ENCODE data around the gene LRRC7. TPM values are rescaled to one million over a fixed set of nuclear protein-coding genes. Genes with fewer than 3 reads are reported as not detected.

LRRC7 gene
- total RNA-seq, 4 donors from 2014 or later = 0.12 to 0.32 TPM; not detected in 2

DNA sequence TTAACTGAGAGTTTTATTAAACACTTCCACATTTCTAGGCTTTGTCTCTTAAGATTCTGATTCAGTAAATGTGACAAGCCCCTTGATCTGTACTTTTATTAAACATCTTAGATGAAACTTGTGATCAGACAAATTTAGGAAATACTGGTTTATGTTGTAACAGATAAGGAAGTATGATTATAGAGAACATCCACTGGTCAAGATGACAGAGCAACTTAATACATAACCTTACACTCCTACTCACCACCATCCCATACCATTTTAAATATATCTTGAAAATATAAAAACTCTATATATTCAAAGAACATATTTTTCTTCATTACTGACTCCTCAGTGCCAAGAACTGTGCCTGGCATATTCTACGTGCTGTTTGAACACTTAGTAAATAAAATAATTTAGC, 420.2 kb downstream of the LRRC7 start:
- TF ChIP-seq, protein P1, sequence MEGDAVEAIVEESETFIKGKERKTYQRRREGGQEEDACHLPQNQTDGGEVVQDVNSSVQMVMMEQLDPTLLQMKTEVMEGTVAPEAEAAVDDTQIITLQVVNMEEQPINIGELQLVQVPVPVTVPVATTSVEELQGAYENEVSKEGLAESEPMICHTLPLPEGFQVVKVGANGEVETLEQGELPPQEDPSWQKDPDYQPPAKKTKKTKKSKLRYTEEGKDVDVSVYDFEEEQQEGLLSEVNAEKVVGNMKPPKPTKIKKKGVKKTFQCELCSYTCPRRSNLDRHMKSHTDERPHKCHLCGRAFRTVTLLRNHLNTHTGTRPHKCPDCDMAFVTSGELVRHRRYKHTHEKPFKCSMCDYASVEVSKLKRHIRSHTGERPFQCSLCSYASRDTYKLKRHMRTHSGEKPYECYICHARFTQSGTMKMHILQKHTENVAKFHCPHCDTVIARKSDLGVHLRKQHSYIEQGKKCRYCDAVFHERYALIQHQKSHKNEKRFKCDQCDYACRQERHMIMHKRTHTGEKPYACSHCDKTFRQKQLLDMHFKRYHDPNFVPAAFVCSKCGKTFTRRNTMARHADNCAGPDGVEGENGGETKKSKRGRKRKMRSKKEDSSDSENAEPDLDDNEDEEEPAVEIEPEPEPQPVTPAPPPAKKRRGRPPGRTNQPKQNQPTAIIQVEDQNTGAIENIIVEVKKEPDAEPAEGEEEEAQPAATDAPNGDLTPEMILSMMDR (IDR thresholded peaks at IDR 0.05) = no peak
- DNase-seq (ENCODE audit: low spot score) (no peak), ATAC-seq (ENCODE audit: low FRiP score) (no peak)

DNA sequence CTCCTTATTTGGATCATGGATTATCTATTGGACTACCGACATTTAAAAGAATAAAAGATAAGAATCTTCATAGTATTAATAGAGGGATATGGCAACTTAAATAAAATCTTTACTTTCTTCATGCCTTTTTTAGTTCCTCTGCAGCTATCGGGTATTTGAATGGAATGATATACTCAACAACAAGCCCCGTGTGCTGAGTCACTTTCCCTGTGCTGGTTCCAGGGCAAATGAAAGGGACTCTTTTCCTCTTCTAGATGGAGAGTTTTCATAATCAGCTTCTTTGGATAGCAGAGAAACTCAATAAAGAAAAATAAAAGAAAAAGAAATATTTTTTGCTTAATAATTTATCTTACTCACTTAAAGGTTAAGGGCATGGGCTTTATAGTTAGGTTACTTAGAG, 423.9 kb downstream of the LRRC7 start:
- DNase-seq (ENCODE audit: low spot score) (no peak), ATAC-seq (ENCODE audit: low FRiP score) (no peak)
- TF ChIP-seq, protein P1 (IDR thresholded peaks at IDR 0.05) = no peak

DNA sequence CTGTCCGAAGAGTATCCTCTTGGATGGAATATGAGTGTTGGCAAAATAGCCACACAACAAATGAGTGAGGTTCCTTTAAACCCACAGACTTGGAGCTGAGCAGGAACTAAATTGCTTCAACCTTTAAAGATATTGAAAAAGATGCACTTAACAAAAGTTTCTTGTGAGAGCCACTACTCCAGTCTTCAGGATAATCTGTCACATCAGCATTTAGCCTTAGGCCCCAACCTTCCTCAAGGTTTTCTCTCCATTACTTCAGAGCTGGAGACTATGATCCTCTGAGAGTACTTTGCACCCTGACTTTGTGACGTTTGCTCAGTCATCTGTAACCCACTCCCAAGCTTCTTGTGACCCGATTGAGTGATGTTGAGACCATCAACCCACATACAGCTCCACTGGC, 424.9 kb downstream of the LRRC7 start:
- TF ChIP-seq, protein P1 (IDR thresholded peaks at IDR 0.05) = no peak
- ATAC-seq (ENCODE audit: low FRiP score) (no peak), DNase-seq (ENCODE audit: low spot score) (no peak)

DNA sequence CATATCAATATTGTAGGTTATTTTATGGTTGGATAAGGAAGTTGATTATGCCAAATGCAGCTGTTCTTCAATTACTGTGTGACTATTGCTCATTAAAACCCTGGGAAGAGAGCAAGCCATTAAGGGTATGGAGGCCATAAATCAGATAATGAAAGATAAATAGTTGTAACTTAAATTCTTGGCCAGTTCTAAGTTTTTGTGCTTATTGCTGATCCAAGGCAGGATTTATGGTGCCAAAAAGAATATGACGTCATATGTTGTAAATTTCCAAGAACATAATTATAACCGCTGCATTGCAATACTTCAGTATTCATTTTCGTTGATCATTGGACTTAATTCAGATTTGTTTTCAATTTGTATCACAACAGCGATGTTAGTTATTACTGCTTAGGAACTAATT, 426.1 kb downstream of the LRRC7 start:
- DNase-seq (ENCODE audit: low spot score) (no peak), ATAC-seq (ENCODE audit: low FRiP score) (no peak)
- TF ChIP-seq, protein P1 (IDR thresholded peaks at IDR 0.05) = no peak

DNA sequence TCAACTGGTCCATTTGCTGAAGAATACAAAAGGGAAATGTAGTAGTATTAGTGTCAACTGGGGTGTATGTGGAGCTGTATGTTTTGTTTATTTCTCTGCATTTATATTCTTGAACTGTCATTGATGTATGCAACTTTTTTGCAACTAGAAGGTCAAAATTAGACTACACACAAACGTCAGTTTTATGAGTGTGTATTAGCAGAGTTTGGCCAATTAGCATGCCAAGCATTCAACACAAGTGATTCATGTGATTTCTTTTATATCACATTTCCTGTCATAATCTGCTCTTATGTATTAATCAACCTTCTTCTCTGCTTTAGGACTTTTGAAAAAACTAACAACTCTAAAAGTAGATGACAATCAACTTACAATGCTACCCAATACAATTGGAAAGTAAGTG, 426.5 kb downstream of the LRRC7 start:
- ATAC-seq (ENCODE audit: low FRiP score) (no peak), DNase-seq (ENCODE audit: low spot score) (no peak)
- TF ChIP-seq, protein P1 (IDR thresholded peaks at IDR 0.05) = no peak

DNA sequence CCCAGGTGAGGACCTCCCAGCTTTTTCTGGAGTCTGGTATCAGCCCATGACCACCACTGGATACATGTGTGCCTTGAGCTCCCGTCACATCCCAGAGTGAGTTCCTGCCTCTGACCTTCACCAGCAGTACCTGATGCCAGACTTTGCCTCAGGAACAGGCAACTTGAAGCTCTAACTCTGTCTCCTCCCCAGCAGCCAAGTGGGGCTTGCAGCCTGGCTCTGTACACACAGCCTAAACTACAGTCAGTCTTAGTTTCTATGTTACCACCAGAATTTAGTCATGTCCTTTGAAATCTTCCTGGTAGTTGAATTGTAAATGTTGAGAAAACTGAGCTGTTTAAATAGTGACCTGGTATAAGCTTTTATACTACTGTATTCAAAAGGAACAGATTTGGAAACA, 431.1 kb downstream of the LRRC7 start:
- DNase-seq (ENCODE audit: low spot score) (no peak), ATAC-seq (ENCODE audit: low FRiP score) (no peak)
- TF ChIP-seq, protein P1 (IDR thresholded peaks at IDR 0.05) = no peak

DNA sequence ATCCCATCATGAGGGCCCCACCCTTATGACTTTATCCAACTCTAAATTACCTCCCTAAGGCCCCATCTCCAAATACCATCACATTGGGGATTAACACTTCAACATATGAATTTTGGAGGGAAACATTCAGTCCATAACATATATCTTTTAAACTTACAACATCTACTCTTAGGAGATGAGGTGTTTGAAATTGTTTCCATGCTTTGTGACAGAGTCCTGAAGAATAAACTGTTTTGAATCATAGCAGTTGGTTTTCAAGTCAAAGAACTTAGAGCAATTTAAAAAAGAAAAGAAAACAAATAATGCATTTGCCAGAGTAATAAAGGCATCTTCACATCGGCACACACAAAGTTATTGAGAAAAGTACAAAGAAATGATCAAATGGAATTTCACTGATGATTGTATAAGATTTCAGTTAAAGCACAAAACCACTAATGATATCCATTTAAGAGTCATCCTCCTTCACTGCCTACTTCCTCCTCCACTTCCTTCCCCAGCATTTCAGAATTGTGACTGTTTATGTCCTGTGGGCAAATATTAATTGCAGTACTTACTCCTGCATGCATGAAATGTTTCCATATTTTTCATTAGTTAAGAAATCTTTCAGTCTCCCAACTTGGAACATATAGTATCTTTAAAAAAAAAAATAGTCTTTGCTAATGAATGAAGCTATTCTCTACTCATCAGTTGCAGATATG, 435.6 kb downstream of the LRRC7 start:
- DNase-seq (ENCODE audit: low spot score) (no peak), ATAC-seq (ENCODE audit: low FRiP score) (no peak)
- TF ChIP-seq, protein P1 (IDR thresholded peaks at IDR 0.05) = no peak

All from omental fat pad (tissue), 4 donors.